Measurements from ENCODE around the gene SYCP2. TPM values are rescaled to one million over a fixed set of nuclear protein-coding genes. Genes with fewer than 3 reads are reported as not detected.

The SYCP2 gene
- polyA plus RNA-seq, 1 experiment, result 0.47 TPM

DNA sequence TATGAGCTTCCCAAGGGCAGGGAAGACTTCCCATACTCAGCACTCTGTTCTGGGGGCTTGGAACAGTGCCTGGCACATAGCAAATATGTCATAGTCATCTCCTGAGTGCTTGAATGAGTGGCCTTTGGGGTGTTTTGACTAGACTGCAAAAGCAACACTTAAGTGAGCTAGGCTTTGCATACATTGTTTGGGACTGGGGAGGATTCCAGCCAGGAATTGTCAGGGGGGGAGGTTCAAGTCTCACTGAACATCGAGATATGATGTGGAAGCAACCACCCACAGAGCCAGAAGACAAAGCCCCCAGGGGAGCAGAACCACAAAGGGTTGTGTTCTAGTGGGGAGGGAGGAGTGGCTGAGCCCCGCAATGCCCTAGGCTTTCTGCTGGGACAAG is 98.4 kb downstream of the SYCP2 start:
- no peak overlapping the region for H3K4me3 ChIP-seq (ENCODE audit: low read depth, low read length)
- no peaks in the 10 kb centered on the region for H3K36me3 ChIP-seq (ENCODE audit: control insufficient read depth, insufficient read depth, low read length)
- TF ChIP-seq, protein P1, sequence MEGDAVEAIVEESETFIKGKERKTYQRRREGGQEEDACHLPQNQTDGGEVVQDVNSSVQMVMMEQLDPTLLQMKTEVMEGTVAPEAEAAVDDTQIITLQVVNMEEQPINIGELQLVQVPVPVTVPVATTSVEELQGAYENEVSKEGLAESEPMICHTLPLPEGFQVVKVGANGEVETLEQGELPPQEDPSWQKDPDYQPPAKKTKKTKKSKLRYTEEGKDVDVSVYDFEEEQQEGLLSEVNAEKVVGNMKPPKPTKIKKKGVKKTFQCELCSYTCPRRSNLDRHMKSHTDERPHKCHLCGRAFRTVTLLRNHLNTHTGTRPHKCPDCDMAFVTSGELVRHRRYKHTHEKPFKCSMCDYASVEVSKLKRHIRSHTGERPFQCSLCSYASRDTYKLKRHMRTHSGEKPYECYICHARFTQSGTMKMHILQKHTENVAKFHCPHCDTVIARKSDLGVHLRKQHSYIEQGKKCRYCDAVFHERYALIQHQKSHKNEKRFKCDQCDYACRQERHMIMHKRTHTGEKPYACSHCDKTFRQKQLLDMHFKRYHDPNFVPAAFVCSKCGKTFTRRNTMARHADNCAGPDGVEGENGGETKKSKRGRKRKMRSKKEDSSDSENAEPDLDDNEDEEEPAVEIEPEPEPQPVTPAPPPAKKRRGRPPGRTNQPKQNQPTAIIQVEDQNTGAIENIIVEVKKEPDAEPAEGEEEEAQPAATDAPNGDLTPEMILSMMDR (IDR thresholded peaks at IDR 0.05; ENCODE audit: insufficient read depth, low read depth, low read length), result no peak
- ChIA-PET CTCF (interaction anchor here (8.4 kb wide), 1 partner anchor 15 kb away, joined by 79 read pairs; no protein-coding TSS in a partner anchor), POLR2A (no interaction called here)
- no peak for DNase-seq (ENCODE audit: low read depth)
- peaks cover 2% of the 10 kb centered on the region for H3K27me3 ChIP-seq (ENCODE audit: control insufficient read depth, insufficient read depth, low read length)

DNA sequence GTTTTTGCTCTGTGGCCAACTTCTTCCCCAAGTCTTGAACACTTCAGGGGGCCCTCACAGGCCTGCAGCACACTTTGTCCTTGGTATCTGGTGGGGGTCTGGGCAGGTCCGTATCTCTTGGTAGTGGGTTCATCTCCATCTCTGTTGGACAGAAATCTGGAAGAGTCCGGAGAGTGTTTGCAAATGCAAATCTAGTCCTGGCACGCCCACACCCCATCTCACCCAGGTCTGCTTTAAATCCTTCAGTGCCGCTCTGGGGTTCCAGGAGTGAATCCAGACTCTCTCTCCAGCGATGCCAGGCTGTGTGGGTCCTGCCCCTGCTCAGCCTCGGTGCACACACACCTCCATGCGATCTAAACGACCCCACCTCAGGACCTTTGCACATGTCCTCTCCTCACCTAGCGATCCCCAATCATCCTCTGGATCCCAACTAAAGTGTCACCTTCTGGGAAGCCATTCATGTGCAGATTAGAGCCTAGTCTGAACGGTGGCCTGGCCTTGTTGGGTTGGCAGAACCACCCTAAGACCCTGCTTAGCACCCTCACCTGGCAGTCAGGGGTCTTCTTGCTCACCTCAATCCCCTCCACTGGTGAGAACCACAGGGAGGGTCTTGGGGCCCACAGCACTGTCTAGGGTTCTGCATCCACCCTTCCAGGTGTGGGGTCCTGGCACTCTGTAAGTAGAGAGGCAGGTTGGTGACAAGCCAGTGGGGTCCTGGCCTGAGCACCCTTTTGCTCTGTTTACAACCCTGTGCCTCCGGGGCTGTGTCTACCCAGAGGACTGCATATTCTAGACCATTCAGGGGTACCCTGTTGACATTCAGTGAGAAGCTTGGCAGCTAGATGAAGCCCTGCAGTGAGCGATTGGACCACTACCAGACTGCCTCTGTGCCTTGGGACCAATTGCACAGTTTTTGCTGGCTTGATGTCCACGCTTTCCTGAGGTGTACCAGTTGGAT is 100.8 kb downstream of the SYCP2 start:
- ChIA-PET CTCF (interaction anchor here (1.2 kb wide), 1 partner anchor 313 kb away, joined by 3 read pairs; no protein-coding TSS in a partner anchor), POLR2A (no interaction called here)
- TF ChIP-seq, protein P1 (IDR thresholded peaks at IDR 0.05; ENCODE audit: insufficient read depth, low read depth, low read length), result no peak
- no peak overlapping the region for H3K4me3 ChIP-seq (ENCODE audit: low read depth, low read length)
- H3K36me3 ChIP-seq (ENCODE audit: control insufficient read depth, insufficient read depth, low read length), result no peaks in the 10 kb centered on the region
- peaks cover 2% of the 10 kb centered on the region for H3K27me3 ChIP-seq (ENCODE audit: control insufficient read depth, insufficient read depth, low read length)
- DNase-seq (ENCODE audit: low read depth), result no peak

- TF ChIP-seq, protein P1 (IDR thresholded peaks at IDR 0.05; ENCODE audit: insufficient read depth, low read depth, low read length), result no peak
- Histone ChIP-seq H3K27me3 (ENCODE audit: control insufficient read depth, insufficient read depth, low read length) (peaks cover 2% of the 10 kb centered on the region), H3K4me3 (ENCODE audit: low read depth, low read length) (no peak overlapping the region), H3K36me3 (ENCODE audit: control insufficient read depth, insufficient read depth, low read length) (no peaks in the 10 kb centered on the region)
- POLR2A ChIA-PET, result interaction anchor here (0.6 kb wide), 1 partner anchor 22 kb away, joined by 4 read pairs; no protein-coding TSS in a partner anchor
- DNase-seq (ENCODE audit: low read depth), result no peak
- CTCF ChIA-PET, result no interaction called here
These were observed 101.5 kb downstream of the SYCP2 start for GRCh38 chr20:59831916-59832270.

DNA sequence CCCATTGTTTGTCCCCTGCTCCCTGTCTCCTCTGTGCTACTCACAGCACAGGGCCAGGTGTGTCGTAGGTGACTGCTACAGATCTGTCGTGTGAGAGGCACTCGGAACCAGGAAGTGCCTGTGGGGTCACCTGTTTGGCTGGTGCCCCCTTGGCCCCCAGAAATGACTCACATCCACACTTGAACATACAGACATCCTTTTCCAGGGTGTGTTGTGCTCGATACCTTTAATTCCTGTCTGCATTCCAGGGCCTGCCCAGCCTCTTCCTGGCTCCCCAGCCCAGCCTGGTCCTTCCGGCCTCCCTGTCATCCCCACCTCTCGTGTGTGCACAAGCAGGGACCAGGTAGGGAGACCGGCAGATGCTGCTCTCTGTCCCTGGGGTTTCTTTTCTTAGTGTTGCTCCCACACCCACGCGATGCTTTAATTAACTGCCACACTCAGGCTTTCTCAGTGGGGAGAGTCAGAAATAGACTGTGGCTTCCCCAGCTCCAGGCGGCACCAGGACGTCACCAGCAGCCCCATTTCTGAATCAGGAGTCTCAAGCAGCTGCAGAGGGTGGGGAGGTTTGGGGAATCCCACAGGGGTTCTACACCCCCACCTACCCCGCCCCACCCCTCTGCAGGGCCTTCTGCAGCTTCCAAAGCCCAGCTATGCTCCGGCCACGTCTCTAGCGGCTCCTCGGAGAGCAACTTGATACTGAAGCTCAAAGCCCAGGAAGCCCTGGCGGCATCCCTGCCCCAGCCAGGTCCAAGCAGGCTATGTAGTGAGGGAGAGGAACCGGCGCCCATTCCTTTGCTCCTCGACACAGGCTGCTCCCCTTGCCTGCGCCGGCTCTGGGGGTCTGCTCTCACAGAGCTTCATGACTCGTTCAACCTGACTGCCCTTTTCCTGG is 102.2 kb downstream of the SYCP2 start:
- Histone ChIP-seq H3K36me3 (ENCODE audit: control insufficient read depth, insufficient read depth, low read length) (no peaks in the 10 kb centered on the region), H3K4me3 (ENCODE audit: low read depth, low read length) (no peak overlapping the region), H3K27me3 (ENCODE audit: control insufficient read depth, insufficient read depth, low read length) (no peaks in the 10 kb centered on the region)
- DNase-seq (ENCODE audit: low read depth), result no peak
- POLR2A ChIA-PET, result interaction anchor here (0.6 kb wide), 1 partner anchor 22 kb away, joined by 4 read pairs; no protein-coding TSS in a partner anchor
- CTCF ChIA-PET, result no interaction called here
- TF ChIP-seq, protein P1 (IDR thresholded peaks at IDR 0.05; ENCODE audit: insufficient read depth, low read depth, low read length), result no peak

DNA sequence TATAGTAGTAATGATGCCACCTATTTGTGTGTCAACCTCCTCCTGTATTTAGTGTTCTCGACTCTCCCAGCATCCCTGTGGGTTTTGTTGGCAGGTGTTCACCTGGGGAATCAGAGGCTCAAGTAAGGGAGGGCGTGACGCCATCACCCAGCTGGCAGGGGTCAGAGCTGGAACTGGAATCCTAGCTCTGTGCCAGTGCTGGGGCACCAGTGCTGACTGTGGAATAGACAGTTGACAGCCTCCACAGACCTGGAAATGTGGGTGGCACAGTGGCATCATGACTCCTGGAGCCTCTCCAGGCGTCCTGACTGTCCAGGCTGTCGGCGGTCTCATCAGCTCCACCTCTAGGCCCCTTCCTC is 102.8 kb downstream of the SYCP2 start:
- DNase-seq (ENCODE audit: low read depth), result no peak
- ChIA-PET POLR2A (no interaction called here), CTCF (no interaction called here)
- TF ChIP-seq, protein P1 (IDR thresholded peaks at IDR 0.05; ENCODE audit: insufficient read depth, low read depth, low read length), result no peak
- Histone ChIP-seq H3K27me3 (ENCODE audit: control insufficient read depth, insufficient read depth, low read length) (no peaks in the 10 kb centered on the region), H3K4me3 (ENCODE audit: low read depth, low read length) (no peak overlapping the region), H3K36me3 (ENCODE audit: control insufficient read depth, insufficient read depth, low read length) (no peaks in the 10 kb centered on the region)

Measured in BJ (cell line).